H1 (cell line): ENCODE results near the gene IRF7. TPM values are rescaled to one million over a fixed set of nuclear protein-coding genes. Genes with fewer than 3 reads are reported as not detected.

Experiments
- CTCF ChIA-PET: fragments of 300-600 bp; sonication (Branson Sonifier 250); formaldehyde crosslinking; loops from one replicate; lab custom pipeline; 2021; ENCODE audit not compliant: partially characterized antibody; lab: Charles Lee
- POLR2A ChIA-PET: fragments of 300-600 bp; sonication (Branson Sonifier 250); formaldehyde crosslinking; loops from one replicate; lab custom pipeline; 2021; ENCODE audit warnings: inconsistent platforms; ENCODE audit not compliant: partially characterized antibody; lab: Charles Lee
- DNase-seq, 2 experiments: peaks; one replicate each; pipeline versions ENCODE4 v3.0.0 to v3.0.0-alpha.2; 2010 to 2022; ENCODE audit warnings: low spot score in 2 of 2, low read depth in 1 of 2, mixed read lengths in 1 of 2
- FAIRE-seq: peaks from 2 replicates; lab custom pipeline; 2011; peaks lifted over from hg19 to GRCh38; lab: Jason Lieb, UNC
- H2AFZ ChIP-seq: 2 replicates; pipeline ENCODE4 v1.8.1; 2012; ENCODE audit warnings: low read length, inconsistent platforms
- H2AK5ac ChIP-seq: 2 replicates; pipeline ENCODE4 v1.6.1; 2013; ENCODE audit warnings: low read depth, low read length
- H2BK120ac ChIP-seq: replicated peaks from 2 replicates; pipeline ENCODE3; 2013; ENCODE audit warnings: low read depth, low read length, inconsistent platforms
- H2BK12ac ChIP-seq: 2 replicates; pipeline ENCODE4 v1.6.1; 2013; ENCODE audit warnings: low read depth, low read length
- H2BK15ac ChIP-seq: 2 replicates; pipeline ENCODE4 v1.6.1; 2013; ENCODE audit warnings: low read length
- H2BK20ac ChIP-seq: 2 replicates; pipeline ENCODE4 v1.6.1; 2013; ENCODE audit warnings: low read length
- H2BK5ac ChIP-seq: 2 replicates; pipeline ENCODE4 v1.6.1; 2013; ENCODE audit warnings: low read depth, low read length
- H3K14ac ChIP-seq: 2 replicates; pipeline ENCODE4 v1.6.1; 2013; ENCODE audit warnings: inconsistent platforms; ENCODE audit not compliant: insufficient read length
- H3K18ac ChIP-seq: 2 replicates; pipeline ENCODE4 v1.6.1; 2013; ENCODE audit warnings: low read length; ENCODE audit errors: extremely low read depth
- H3K23ac ChIP-seq: 2 replicates; pipeline ENCODE4 v1.6.1; 2013; ENCODE audit warnings: inconsistent platforms; ENCODE audit not compliant: insufficient read length
- H3K23me2 ChIP-seq: 2 replicates; pipeline ENCODE4 v1.6.1; 2013; ENCODE audit warnings: low read depth, low read length
- H3K27ac ChIP-seq: 2 replicates; pipeline ENCODE4 v1.6.1; 2011; ENCODE audit warnings: low read depth, low read length, inconsistent platforms
- H3K27me3 ChIP-seq, 4 experiments: replicated peaks in 1 of 4; 1 replicate in 1 of 4; 2 replicates in 3 of 4; pipeline versions ENCODE4 v1.6.1 to v1.8.1; 2011 to 2013; ENCODE audit warnings: low read length in 3 of 4, mild to moderate bottlenecking in 3 of 4, inconsistent platforms in 2 of 4, mixed read lengths in 2 of 4, moderate library complexity in 1 of 4; ENCODE audit not compliant: control insufficient read depth in 3 of 4, insufficient read depth in 3 of 4; ENCODE audit errors: extremely low read depth in 1 of 4
- H3K36me3 ChIP-seq, 4 experiments: 2 replicates each; pipeline versions ENCODE4 v1.6.1 to v1.8.1; 2011 to 2013; ENCODE audit warnings: mild to moderate bottlenecking in 4 of 4, low read length in 3 of 4, moderate library complexity in 2 of 4, control low read depth in 1 of 4, inconsistent platforms in 1 of 4; ENCODE audit not compliant: insufficient read depth in 4 of 4, control insufficient read depth in 2 of 4
- H3K4ac ChIP-seq: replicated peaks from 2 replicates; pipeline ENCODE3; 2013; ENCODE audit warnings: low read length, low read depth, mixed read lengths, inconsistent platforms; ENCODE audit not compliant: insufficient read length
- H3K4me1 ChIP-seq, 4 experiments: replicated peaks in 1 of 4; 1 replicate in 1 of 4; 2 replicates in 3 of 4; pipeline versions ENCODE4 v1.6.1 to v1.8.1; 2011 to 2013; ENCODE audit warnings: low read length in 3 of 4, inconsistent platforms in 2 of 4, mixed read lengths in 1 of 4; ENCODE audit not compliant: insufficient read depth in 4 of 4, control insufficient read depth in 3 of 4
- H3K4me2 ChIP-seq, 2 experiments: 2 replicates each; pipeline versions ENCODE4 v1.6.1 to v1.8.1; 2011 to 2013; ENCODE audit warnings: low read depth in 2 of 2, low read length in 2 of 2, control low read depth in 1 of 2, inconsistent platforms in 1 of 2, mild to moderate bottlenecking in 1 of 2; ENCODE audit not compliant: insufficient read depth in 1 of 2
- H3K4me3 ChIP-seq, 4 experiments: fragments of 200-600, 300-600 bp in 1 of 4; sonication (generic), shearing (Covaris generic), sonication (Bioruptor Twin) in 1 of 4; 2 replicates each; pipeline versions ENCODE4 v1.5.1 to v1.8.1; 2011 to 2016; ENCODE audit warnings: low read length in 4 of 4, low read depth in 3 of 4, control low read depth in 2 of 4, inconsistent platforms in 2 of 4, mild to moderate bottlenecking in 2 of 4, mixed read lengths in 1 of 4, moderate library complexity in 1 of 4; ENCODE audit not compliant: insufficient read depth in 2 of 4; ENCODE audit errors: extremely low read depth in 1 of 4
- H3K56ac ChIP-seq: replicated peaks from 2 replicates; pipeline ENCODE3; 2013; ENCODE audit warnings: low read depth, mild to moderate bottlenecking, mixed read lengths, low read length, inconsistent platforms; ENCODE audit not compliant: insufficient read length
- H3K79me1 ChIP-seq: 2 replicates; pipeline ENCODE4 v1.6.1; 2013; ENCODE audit warnings: low read depth, low read length, control low read depth
- H3K79me2 ChIP-seq, 2 experiments: 2 replicates each; pipeline versions ENCODE4 v1.6.1 to v1.8.1; 2012 to 2013; ENCODE audit warnings: low read length in 2 of 2, mild to moderate bottlenecking in 2 of 2, inconsistent platforms in 1 of 2; ENCODE audit not compliant: insufficient read depth in 2 of 2, control insufficient read depth in 1 of 2
- H3K9ac ChIP-seq, 4 experiments: replicated peaks in 1 of 4; 1 replicate in 1 of 4; 2 replicates in 3 of 4; pipeline versions ENCODE4 v1.6.1 to v1.8.1; 2011 to 2013; ENCODE audit warnings: low read depth in 3 of 4, low read length in 3 of 4, control low read depth in 2 of 4, mild to moderate bottlenecking in 2 of 4, moderate library complexity in 2 of 4, inconsistent platforms in 1 of 4; ENCODE audit errors: extremely low read depth in 1 of 4
- H3K9me3 ChIP-seq, 2 experiments: 2 replicates each; pipeline versions ENCODE4 v1.6.1 to v1.8.1; 2012 to 2013; ENCODE audit warnings: mild to moderate bottlenecking in 2 of 2, moderate library complexity in 2 of 2, control low read depth in 1 of 2, inconsistent platforms in 1 of 2, low read depth in 1 of 2, low read length in 1 of 2, mixed read lengths in 1 of 2; ENCODE audit not compliant: insufficient read depth in 2 of 2
- H4K20me1 ChIP-seq, 2 experiments: replicated peaks in 1 of 2; 2 replicates each; pipeline versions ENCODE3 to v1.8.1; 2011 to 2013; ENCODE audit warnings: inconsistent platforms in 2 of 2, low read length in 2 of 2, mild to moderate bottlenecking in 1 of 2; ENCODE audit not compliant: insufficient read depth in 2 of 2, control insufficient read depth in 1 of 2
- H4K5ac ChIP-seq: 2 replicates; pipeline ENCODE4 v1.6.1; 2013; ENCODE audit warnings: low read length, low read depth, mixed read lengths, inconsistent platforms; ENCODE audit not compliant: insufficient read length
- H4K8ac ChIP-seq: 2 replicates; pipeline ENCODE4 v1.8.0; 2013; ENCODE audit warnings: mild to moderate bottlenecking, moderate library complexity, low read length, inconsistent platforms; ENCODE audit not compliant: insufficient read depth; ENCODE audit errors: extremely low read depth
- H4K91ac ChIP-seq: replicated peaks from 2 replicates; pipeline ENCODE3; 2013; ENCODE audit warnings: low read length, mixed read lengths, inconsistent platforms; ENCODE audit not compliant: insufficient read length
- BRCA1 ChIP-seq: IDR thresholded peaks from 2 replicates; pipeline ENCODE4 v1.6.1; 2012; ENCODE audit warnings: low read depth, low read length, improper control_type of control experiment
- CEBPB ChIP-seq: IDR thresholded peaks from 2 replicates; pipeline ENCODE4 v1.6.1; 2012; ENCODE audit warnings: low read depth, low read length
- GABPA ChIP-seq: IDR thresholded peaks from 2 replicates; pipeline ENCODE4 v1.6.1; 2011; ENCODE audit warnings: mild to moderate bottlenecking, low read length, moderate library complexity, borderline replicate concordance; ENCODE audit not compliant: insufficient read depth
- NRF1 ChIP-seq: IDR thresholded peaks from 2 replicates; pipeline ENCODE4 v1.6.1; 2011; ENCODE audit warnings: mild to moderate bottlenecking, low read depth, low read length, improper control_type of control experiment
- POLR2A ChIP-seq, 2 experiments: IDR thresholded peaks; 1 replicate in 1 of 2; 2 replicates in 1 of 2; pipeline ENCODE4 v1.6.1; 2011; ENCODE audit warnings: low read depth in 2 of 2, low read length in 2 of 2, mild to moderate bottlenecking in 2 of 2; ENCODE audit errors: control extremely low read depth in 1 of 2
- RAD21 ChIP-seq, 2 experiments: IDR thresholded peaks in 1 of 2; conservative IDR thresholded peaks in 1 of 2; 2 replicates each; pipeline ENCODE4 v1.6.1; 2011; ENCODE audit warnings: low read depth in 2 of 2, low read length in 2 of 2, improper control_type of control experiment in 1 of 2, inconsistent platforms in 1 of 2, mild to moderate bottlenecking in 1 of 2, moderate library complexity in 1 of 2
- RBBP5 ChIP-seq: IDR thresholded peaks from 2 replicates; pipeline ENCODE4 v1.7.1; 2012; ENCODE audit warnings: low read depth, mild to moderate bottlenecking, inconsistent platforms, low read length, moderate library complexity, borderline replicate concordance
- SAP30 ChIP-seq: fragments of 300-600 bp; sonication (generic); IDR thresholded peaks from 2 replicates; pipeline ENCODE4 v1.7.1; 2012; ENCODE audit warnings: low read length, moderate library complexity, mild to moderate bottlenecking, inconsistent platforms; ENCODE audit not compliant: insufficient read depth, insufficient replicate concordance
- WGBS, 2 experiments: shearing (Covaris generic) in 1 of 2; methylation state at CpG; one replicate each; pipeline versions ENCODE4 v1.1.6 to v1.1.7; 2013 to 2015; ENCODE audit warnings: low lambda C conversion rate in 2 of 2, mixed read lengths in 2 of 2, inconsistent platforms in 1 of 2, low coverage in 1 of 2, missing lambda C conversion rate in 1 of 2; ENCODE audit not compliant: insufficient replicate concordance in 2 of 2, insufficient coverage in 1 of 2, insufficient read length in 1 of 2; ENCODE audit errors: extremely low coverage in 1 of 2, missing lambda C conversion rate in 1 of 2; 5-methylcytosine and 5-hydroxymethylcytosine counted together
- polyA plus RNA-seq, 7 experiments: library from polyadenylated mRNA; depleted of rRNA in 3 of 7; stranded (reverse) in 5 of 7; unstranded in 2 of 7; fragments of >200 nt in 5 of 7; fragments of 200-250 nt in 2 of 7; gene quantifications; 1 replicate in 5 of 7; 2 replicates in 1 of 7; 4 replicates in 1 of 7; pipeline versions ENCODE4 v1.2.1 to v1.2.3, GENCODE V29; 2011 to 2013; ENCODE audit warnings: missing spikeins in 2 of 7, mixed read lengths in 2 of 7
- total RNA-seq: library from RNA; stranded (reverse); fragmentation: NEBNext Ultra II Directional; extraction: Animal tissue kit (Norgen Biotek cat#: 25700); gene quantifications from 2 replicates; pipeline ENCODE4 v1.2.1, GENCODE V29; 2021
- TF ChIP-seq, protein P1 (sequence below): IDR thresholded peaks from 2 replicates; pipeline ENCODE4 v1.6.1; 2012; ENCODE audit warnings: inconsistent platforms
- TF ChIP-seq, protein P2 (sequence below), 3 experiments: IDR thresholded peaks; 1 replicate in 2 of 3; 2 replicates in 1 of 3; pipeline versions ENCODE4 v1.5.1 to v1.6.1; 2011; ENCODE audit warnings: low read length in 3 of 3, mild to moderate bottlenecking in 3 of 3, inconsistent platforms in 2 of 3, low read depth in 1 of 3, moderate library complexity in 1 of 3; ENCODE audit not compliant: insufficient read depth in 1 of 3; ENCODE audit errors: control extremely low read depth in 1 of 3

IRF7 gene
- total and polyA plus RNA-seq, 2 of the 8 experiments (the other 6 are each of a cell fraction or from before 2014, with no cell fraction given), result 9.1 to 9.6 TPM

DNA sequence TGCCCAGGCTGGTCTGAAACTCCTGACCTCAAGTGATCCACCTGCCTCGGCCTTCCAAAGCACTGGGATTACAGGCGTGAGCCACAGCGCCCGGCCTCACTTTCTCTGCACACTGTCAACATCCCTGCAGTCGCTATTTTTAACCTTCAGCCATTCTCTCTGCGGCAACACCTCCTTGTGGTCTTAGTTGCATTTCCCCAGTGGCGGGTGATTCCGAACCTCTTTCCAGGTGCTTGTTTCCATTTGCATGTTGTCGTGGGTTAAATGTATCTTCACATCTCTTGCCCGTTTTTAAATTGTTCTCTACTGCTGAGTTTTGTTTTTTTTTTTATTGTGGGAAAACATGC lies 13.5 kb upstream of the IRF7 start:
- Histone ChIP-seq H2BK120ac (no peak overlapping the region), H3K27me3 (peaks cover 3 to 14% (median 10%) of the 10 kb centered on the region in 4 experiments; a peak in 6 of 7 replicates), H3K4me1 (peaks cover 0 to 6% (median under 1%) of the 10 kb centered on the region in 4 experiments; a peak in 2 of 7 replicates), H3K27ac (no peak overlapping the region), H2BK12ac (no peak overlapping the region), H3K79me2 (no peaks in the 10 kb centered on the region), H3K14ac (no peak overlapping the region), H3K23me2 (no peaks in the 10 kb centered on the region; the same call in 1 of the 2 replicates), H3K9me3 (no peaks in the 10 kb centered on the region), H2BK5ac (no peak overlapping the region), H2BK20ac (no peak overlapping the region), H3K36me3 (no peaks in the 10 kb centered on the region), H4K20me1 (peaks cover 0 to 7% of the 10 kb centered on the region in 2 experiments), H3K56ac (no peak overlapping the region), H3K9ac (no peak overlapping the region), H4K91ac (no peak overlapping the region), H3K4me2 (no peak overlapping the region), H3K79me1 (no peaks in the 10 kb centered on the region), H3K4me3 (no peak overlapping the region), H3K4ac (no peak overlapping the region), H4K5ac (no peak overlapping the region), H3K18ac (no peak overlapping the region), H2AK5ac (no peak overlapping the region), H4K8ac (no peak overlapping the region), H2AFZ (no peak overlapping the region), H3K23ac (no peak overlapping the region), H2BK15ac (no peak overlapping the region)
- peak in 1 of 2 experiments; percentile 46 for DNase-seq
- POLR2A ChIA-PET, result interaction anchor here (1.3 kb wide), 1 partner anchor 10 kb away, joined by 6 read pairs; no protein-coding TSS in a partner anchor
- CTCF ChIA-PET, result interaction anchor here (0.7 kb wide), 1 partner anchor 61 kb away, joined by 3 read pairs; no protein-coding TSS in a partner anchor
- FAIRE-seq, result no peak
- TF ChIP-seq RBBP5 (no peak), RAD21 (IDR thresholded peaks at IDR 0.05 in 1 of 2, conservative IDR thresholded peaks at IDR 0.05 in 1 of 2; ENCODE audit: low read depth in 2 of 2, low read length in 2 of 2) (peak in 1 of 2 experiments; percentile 37; a peak in 3 of 4 replicates), BRCA1 (no peak), CEBPB (no peak), SAP30 (no peak), NRF1 (no peak), POLR2A (IDR thresholded peaks at IDR 0.05; ENCODE audit: control extremely low read depth in 1 of 2, low read depth in 2 of 2, low read length in 2 of 2) (no peak), GABPA (no peak)
- TF ChIP-seq, protein P1, sequence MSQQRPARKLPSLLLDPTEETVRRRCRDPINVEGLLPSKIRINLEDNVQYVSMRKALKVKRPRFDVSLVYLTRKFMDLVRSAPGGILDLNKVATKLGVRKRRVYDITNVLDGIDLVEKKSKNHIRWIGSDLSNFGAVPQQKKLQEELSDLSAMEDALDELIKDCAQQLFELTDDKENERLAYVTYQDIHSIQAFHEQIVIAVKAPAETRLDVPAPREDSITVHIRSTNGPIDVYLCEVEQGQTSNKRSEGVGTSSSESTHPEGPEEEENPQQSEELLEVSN, result no peak
- TF ChIP-seq, protein P2, sequence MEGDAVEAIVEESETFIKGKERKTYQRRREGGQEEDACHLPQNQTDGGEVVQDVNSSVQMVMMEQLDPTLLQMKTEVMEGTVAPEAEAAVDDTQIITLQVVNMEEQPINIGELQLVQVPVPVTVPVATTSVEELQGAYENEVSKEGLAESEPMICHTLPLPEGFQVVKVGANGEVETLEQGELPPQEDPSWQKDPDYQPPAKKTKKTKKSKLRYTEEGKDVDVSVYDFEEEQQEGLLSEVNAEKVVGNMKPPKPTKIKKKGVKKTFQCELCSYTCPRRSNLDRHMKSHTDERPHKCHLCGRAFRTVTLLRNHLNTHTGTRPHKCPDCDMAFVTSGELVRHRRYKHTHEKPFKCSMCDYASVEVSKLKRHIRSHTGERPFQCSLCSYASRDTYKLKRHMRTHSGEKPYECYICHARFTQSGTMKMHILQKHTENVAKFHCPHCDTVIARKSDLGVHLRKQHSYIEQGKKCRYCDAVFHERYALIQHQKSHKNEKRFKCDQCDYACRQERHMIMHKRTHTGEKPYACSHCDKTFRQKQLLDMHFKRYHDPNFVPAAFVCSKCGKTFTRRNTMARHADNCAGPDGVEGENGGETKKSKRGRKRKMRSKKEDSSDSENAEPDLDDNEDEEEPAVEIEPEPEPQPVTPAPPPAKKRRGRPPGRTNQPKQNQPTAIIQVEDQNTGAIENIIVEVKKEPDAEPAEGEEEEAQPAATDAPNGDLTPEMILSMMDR (IDR thresholded peaks at IDR 0.05; ENCODE audit: control extremely low read depth in 1 of 3, insufficient read depth in 1 of 3, low read depth in 1 of 3, low read length in 3 of 3), result peak; percentile 5 to 25 (median 14); a peak in 2 of 4 replicates
- 72% methylated on average over 10 of the region's 10 CpGs; no CpG with 5 or more reads in 1 of the 2 experiments for WGBS, 2 experiments
